ENCODE results near the gene ABCA12.

The ABCA12 gene

DNA sequence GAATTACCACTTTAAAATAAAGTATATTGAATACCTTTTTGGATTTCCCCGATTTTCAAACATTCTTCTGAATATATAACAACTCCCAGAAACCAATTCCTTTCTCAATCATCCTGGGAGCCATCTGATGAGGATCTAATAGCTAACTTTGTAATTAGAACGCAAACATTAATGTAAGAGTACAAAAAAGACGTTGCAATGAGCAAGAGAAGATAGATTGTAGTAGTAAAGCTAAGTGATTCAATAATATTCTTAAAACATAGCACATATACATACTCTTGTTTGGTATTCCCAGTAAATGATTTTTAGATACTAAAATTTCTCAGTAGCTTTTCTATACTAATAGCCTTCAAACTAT lies 1.1 kb downstream of the ABCA12 start:
- in situ Hi-C loops (cut with HindIII; ENCODE audit: low sequenced_read_pairs), result no loop called here

DNA sequence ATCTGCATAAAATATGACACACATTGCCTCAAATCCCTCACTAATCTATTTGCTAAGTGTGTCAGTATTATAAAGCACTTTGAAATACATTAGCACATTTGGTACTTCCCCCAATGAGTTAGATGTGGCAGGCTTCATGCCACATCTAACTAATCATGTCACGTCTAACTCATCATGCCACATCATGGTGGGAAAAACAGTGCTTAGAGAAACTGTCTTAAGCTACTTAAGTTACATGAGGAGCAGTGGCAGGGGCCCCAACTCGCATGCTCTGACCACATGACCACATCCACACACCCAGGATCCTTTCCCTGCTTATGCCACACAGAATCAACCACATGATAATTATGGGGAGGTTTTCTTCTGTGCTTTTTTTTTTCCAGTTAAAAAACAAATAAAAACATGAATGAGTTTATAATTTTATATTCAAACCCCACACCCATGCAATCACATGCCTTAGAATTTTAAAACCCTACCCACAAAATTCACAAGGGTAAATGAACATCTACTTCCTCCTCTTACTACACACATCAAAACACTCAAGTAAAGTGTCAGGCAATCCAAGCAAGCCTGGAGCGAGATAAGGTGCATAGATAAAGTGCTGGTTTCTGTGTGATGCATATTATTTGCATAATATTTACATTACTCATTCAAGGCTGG lies 1.6 kb downstream of the ABCA12 start:
- in situ Hi-C loops (cut with HindIII; ENCODE audit: low sequenced_read_pairs), result no loop called here

DNA sequence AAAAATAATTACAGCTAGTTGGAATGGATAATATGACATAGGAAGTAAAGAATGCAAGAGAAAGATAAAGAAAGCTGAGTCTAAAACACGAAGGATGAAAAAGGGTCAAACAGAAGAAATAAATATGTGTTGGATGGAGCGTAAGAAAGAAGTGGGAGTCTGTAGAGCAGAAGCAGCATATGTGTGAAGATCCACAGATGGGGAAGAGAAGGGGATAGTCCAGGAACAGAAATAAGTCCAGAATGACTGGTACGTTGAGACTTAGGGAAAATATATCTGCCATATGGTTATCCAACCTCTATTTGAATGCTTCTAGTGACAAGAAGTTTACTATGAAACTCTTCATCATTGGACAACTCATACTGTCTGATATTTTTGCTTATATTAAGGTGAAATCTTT lies 18.0 kb downstream of the ABCA12 start:
- in situ Hi-C loops (cut with HindIII; ENCODE audit: low sequenced_read_pairs), result no loop called here

DNA sequence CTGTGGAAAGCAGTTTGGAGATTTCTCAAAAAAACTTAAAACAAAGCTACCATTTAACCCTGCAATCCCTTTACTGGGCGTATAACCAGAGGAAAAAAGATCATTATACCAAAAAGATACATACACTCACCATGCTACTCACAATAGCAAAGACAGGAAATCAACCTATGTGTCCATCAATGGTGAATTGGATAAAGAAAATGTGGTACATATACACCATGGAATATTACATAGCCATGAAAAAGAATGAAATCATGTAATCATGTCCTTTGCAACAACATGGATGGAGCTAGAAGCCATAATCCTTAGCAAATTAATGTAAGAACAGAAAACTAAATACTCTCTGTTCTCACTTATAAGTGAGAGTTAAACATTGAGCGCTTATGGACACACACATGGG lies 18.6 kb downstream of the ABCA12 start:
- in situ Hi-C loops (cut with HindIII; ENCODE audit: low sequenced_read_pairs), result no loop called here

DNA sequence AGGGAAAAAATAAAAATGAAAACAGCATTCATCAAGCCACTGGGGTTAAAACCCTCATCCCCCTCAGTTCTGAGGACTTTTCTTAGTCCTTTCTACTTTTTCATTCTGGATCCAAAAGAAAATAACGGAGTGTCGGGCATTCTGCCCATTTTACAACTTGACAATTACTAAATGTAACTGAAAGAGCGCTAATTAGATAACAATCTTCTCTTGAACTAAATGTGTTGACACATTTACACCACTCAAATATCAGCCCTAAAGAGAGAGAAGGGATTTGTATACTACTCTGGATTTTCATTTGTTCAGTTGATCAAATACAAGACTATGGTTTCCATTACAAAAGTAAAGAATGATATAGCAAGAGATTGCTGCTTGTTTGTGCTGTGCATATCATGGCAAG lies 27.5 kb downstream of the ABCA12 start:
- in situ Hi-C loops (cut with HindIII; ENCODE audit: low sequenced_read_pairs), result no loop called here

DNA sequence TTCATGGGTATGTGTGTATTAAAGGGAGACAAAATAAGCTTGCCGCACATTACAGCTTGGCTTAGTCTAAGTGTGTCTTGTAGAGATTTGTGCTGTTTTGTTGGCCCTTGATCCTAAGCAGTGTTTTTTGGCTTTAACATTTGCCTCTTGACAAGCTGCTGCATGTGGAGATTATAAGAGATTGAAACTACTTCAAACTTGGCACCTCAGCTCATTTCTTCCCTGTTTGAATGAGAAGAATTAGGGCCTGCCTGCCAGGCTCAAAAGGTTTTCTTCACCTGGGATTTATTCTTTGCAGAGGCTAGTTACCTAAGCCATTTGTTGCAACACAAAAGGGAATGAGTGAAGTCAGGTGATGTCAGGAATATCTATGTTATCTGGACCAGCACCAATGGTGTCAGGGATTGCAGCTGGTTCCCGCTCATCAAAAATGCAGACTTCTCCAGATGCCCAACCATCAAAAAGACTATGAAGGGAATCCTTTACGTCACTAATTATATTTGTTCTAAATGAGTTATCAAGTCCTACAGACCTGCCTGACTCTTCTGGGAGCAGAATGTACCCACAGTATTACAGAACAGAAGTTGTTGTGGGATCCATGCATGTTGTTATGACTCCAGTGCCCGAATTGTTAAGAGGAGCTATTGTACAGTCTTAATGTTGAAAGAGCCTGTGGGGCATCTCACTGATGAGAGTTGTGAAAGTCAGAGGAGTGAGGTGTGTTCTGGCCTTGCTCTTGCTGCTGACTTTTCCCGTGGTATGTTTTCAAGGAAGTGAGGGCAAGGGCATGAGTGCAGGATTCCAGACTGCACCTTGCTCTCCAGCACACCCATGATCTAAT lies 31.0 kb downstream of the ABCA12 start:
- in situ Hi-C loops (cut with HindIII; ENCODE audit: low sequenced_read_pairs), result no loop called here

DNA sequence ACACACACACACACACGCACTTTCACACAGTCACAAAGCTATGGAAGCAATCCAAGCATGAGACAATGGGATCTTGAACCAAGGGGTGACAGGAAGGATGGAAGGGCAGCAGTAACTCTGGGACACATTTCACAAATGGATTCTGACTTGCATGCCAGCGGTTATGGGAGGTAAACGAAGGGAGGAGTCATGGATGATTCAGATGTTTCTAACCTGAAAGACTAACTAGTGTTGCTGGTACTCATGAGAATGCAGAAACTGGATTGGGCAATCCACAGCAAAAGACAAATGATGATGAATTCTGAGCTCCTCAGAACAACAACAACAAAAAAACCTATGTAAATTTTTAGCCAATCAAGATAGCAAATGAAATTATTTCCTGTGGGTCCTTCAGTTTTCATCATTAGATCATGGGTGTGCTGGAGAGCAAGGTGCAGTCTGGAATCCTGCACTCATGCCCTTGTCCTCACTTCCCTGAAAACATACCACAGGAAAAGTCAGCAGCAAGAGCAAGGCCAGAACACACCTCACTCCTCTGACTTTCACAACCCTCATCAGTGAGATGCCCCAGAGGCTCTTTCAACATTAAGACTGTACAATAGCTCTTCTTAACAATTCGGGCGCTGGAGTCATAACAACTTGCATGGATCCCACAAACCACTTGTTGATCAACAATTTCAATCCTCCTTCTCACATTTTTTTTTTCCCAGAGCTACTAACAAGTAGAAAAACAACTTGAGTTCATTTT lies 32.6 kb downstream of the ABCA12 start:
- in situ Hi-C loops (cut with HindIII; ENCODE audit: low sequenced_read_pairs), result no loop called here

DNA sequence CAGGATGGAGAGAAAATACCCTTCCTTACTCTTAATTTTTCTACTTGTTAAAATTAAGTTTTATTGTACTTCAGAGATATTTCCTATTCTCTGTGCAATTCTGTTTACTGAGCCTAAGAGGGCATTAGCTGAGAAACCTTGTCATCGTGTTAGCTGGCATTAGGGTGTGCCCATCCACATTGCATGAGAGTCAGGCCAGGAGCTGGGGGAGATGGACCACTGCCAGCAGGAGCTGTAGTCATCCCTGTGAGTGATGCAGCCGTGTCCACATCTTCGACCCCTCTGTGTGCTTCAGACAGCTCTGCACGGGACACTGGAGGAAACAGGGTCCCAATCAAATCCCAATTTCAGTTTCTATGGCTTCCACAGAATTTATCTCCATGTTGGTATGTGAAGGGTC lies 34.2 kb downstream of the ABCA12 start:
- in situ Hi-C loops (cut with HindIII; ENCODE audit: low sequenced_read_pairs), result no loop called here

DNA sequence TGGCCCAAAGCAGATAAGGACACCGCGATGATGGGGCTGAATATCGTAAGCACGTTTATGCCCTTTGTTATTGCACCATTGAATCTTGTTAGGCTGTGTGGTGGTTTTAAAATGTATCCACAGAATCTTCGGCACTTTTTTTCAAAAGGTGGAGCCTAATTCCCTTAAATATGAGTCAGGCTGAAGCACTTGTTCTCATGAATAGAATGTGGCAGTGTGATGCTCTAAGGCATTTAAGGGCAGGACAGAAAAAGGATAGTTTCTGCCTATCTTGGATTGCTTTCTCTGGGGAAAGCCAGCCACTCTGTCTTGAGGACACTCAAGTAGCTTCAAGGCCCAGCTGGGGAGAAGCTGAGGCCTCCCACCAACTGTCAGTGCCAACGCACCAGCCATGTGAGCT lies 39.6 kb downstream of the ABCA12 start:
- in situ Hi-C loops (cut with HindIII; ENCODE audit: low sequenced_read_pairs), result no loop called here

DNA sequence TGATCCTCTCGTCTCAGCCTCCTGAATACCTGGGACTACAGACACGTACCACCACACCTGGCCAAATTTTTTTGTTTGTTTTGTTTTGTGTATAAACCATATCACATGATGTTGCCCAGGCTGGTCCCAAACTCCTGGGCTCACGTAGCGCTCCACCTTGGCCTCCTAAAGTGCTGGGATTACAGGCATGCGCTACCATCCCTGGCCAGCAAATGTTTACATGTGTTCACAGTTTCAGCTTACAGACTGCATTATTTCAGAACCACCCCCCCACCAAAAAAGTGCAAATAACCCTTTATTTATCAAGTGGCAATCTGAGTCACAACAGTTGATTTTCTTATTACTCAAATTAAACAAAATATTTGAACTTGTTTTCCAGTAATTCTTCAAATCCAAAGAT lies 54.3 kb downstream of the ABCA12 start:
- in situ Hi-C loops (cut with HindIII; ENCODE audit: low sequenced_read_pairs), result no loop called here

DNA sequence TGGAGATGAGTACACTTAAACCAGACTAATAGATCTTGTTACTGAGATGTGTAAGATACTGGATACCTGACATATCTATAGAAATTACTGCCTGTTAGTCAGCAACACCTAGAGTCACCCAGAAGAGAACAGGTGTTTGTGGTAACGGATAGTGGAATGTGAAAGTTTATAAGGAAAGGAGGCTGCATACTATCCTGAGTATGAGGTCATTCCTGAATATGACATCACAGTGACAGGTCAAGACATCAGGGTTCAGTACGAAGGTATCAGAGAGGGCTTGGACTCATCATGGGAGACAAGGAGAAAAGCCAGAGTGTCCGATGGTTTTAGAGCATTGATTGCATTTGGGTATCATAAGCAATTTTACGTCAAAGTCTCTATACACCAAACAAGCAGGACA lies 55.3 kb downstream of the ABCA12 start:
- in situ Hi-C loops (cut with HindIII; ENCODE audit: low sequenced_read_pairs), result no loop called here

DNA sequence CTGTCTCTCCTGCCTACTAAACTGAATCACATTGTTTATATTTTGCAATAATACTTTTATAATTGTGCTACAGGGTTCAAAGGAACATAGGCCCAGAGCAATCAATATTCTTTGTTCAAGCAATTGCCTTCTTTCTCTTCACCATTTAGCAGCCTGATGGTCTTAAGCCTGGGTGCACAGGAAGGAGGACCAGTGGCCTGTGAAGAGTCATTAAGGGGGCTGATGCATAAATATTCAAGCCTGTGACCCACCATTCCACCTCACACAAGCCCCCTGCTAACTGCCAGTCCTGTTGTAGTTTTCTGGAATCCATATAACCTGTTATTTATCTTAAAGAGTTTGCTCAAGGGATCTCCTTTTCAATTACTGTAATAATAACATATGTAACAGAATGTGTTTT lies 56.0 kb downstream of the ABCA12 start:
- in situ Hi-C loops (cut with HindIII; ENCODE audit: low sequenced_read_pairs), result no loop called here

DNA sequence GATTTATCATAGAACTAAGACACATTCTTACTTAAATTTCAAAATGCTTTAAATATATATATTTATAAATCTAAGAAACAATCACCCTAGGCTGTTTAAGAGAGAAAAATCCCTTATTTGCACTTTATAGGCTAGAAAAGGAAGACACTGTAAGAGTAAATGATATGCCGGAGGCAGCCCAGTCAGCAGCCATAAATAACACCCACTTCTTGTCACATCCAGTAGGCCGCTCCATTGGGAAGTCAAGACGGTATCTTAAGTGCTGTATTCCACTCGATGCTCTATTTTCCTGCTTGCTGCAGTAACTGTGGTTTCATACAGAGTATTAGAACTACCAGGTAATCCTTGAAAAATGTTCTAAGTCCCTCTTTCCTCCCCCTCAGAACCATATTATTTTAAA lies 57.9 kb downstream of the ABCA12 start:
- in situ Hi-C loops (cut with HindIII; ENCODE audit: low sequenced_read_pairs), result no loop called here

DNA sequence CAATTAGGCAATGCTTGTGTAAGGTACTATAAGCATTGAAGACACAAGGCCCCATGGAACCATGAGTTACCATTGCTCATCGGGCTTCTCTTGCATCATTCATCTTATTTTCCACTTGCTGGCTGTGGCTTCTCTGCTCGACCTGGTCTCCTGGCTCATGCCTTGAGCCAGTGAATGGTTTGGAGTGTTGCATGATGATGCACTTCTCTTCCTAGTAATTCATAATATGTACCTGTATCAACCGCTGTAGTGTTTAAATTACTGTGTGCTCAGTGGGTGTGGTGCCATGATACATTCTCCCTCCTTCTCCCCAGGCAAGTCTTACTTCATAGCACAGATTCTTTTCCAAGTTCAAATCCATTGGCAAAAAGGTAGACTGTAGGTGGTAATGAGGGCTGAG lies 66.8 kb downstream of the ABCA12 start:
- in situ Hi-C loops (cut with HindIII; ENCODE audit: low sequenced_read_pairs), result no loop called here

DNA sequence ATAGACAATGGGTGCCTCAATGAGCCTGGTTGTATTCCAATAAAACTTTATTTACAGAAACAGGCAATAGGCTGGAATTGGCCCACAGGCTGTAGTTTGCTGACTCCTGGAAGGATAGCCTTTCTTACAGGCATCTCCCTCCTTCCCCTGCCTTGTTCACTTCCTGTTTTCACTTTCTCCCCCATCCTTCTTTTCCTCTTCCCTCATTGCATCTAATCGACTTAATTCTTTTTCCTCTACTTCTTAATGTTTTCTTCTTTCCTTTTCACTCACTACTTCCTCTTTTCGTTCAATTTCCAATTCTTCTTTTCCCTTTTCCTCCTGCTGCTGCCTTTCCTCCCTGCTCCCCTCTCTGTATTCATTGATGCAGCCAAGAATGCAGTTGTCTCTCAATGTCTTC lies 70.0 kb downstream of the ABCA12 start:
- in situ Hi-C loops (cut with HindIII; ENCODE audit: low sequenced_read_pairs), result no loop called here

DNA sequence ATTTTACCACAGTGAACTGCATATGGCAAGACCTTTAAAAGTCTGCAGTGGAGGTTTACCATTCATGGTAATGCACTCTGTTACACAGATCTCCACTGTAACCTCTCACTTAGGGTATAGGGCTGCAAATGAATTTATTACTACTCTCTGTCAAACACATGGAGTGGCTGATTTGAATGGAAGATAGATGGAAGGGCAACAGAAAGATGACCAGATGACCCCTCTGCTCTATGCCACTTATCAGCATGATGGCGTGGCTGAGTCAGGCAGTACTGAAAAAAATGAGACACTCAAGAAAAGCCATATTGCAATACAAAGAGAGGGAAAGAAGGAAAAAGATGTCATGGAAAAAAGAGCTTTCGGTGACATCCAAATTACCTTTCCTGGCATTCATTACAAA lies 72.3 kb downstream of the ABCA12 start:
- in situ Hi-C loops (cut with HindIII; ENCODE audit: low sequenced_read_pairs), result no loop called here

DNA sequence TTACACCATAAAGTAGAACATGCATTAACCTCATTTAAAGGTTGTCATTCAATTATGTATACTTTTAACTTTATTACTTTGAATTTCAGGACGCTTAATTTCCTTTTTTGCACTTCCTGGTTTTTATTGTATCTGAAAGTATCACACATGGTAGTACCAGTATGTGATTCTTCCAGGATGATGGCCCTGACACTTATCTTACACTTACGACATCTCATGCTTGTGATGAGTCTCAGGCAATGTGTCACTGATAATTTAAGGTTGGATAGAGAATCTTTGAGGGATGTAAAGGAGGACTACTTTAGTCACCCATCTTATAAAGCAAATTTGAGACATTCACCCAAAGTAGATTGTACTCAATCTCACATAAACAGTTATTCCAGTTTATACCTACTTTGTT lies 74.9 kb downstream of the ABCA12 start:
- in situ Hi-C loops (cut with HindIII; ENCODE audit: low sequenced_read_pairs), result no loop called here

DNA sequence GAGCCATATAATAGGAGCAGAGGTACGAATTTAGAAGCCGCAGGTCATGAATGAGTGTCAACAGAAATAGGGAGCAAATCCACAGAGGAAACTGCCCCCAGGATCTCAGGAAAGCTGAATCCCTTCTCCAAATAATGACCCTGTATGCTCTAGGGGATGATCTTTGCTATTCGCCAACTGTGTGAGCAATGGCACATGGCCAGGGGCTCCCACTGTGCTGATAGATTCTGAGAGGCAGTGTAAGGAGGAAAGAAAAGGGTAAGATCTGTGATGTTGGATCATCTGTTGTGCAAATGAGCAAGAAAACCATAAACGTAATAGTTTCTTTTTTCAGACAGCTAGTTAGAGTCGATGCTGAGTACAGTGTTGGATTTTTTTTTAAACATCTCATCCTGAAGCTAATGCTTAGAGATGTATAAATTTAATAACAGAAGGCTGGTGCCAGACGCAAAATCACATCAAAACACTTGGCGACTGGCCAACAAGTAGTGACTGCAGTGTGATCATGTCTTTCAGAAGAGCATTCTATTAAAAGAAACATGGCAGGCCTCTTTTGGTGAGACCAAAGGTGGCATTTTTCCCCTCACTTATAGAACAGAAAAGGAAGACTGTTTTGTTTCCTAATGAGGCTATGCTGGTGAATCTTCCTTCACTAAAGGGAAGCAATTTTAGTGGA lies 77.4 kb downstream of the ABCA12 start:
- in situ Hi-C loops (cut with HindIII; ENCODE audit: low sequenced_read_pairs), result no loop called here

DNA sequence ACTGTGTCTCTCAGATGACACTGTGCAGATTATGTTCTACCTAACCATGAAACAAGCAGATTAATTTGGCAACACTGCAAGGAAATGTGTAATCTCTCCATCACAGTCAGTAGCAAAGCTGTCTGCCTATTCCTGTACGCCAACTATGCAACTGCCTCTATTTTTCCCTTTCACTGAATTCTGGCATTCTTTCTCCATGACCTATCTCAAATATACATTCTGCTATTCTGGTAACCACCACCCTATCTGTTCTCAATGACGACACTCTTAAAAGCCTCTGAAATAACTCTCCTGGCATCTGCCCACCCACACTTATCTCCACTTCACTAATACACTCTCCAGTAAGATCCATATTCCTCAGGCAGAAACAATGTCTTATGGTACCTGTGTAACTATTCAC lies 78.7 kb downstream of the ABCA12 start:
- in situ Hi-C loops (cut with HindIII; ENCODE audit: low sequenced_read_pairs), result no loop called here

DNA sequence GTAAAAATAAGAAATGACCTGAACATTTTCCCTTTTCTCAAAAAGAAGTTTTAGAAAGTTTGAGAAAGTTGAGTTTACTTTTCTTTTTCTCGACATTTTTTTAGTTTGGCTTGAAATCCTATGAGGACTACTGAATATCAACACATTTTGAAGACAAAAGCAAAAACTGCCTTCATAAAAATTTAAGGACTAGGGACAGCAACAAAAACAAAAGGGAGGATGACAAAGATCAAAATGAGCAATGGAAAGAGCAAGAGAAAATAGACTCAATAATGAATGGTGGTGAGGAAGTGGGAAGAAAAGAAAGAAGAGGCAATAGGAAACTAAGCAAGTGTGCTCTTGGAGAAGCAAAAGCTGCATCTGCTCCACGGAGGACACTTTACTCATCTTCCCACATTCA lies 82.5 kb downstream of the ABCA12 start:
- in situ Hi-C loops (cut with HindIII; ENCODE audit: low sequenced_read_pairs), result no loop called here

DNA sequence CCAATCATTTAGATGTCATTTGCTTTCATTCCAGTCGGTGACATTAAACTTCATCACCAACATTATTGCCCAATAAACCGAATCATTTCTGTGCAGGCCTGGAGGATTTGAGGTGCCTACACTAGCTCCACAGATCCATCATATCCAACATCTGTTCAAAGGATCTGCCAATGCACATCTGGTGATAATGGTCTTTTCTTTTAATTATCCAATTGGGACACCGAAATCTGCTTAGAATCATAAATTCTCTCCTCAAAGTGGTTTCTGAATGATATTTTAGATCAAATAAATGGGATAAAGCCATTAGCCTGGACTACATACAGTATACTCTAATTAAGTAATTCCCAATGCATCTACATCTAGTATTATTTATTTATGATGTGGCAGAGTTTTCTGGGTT lies 85.6 kb downstream of the ABCA12 start:
- in situ Hi-C loops (cut with HindIII; ENCODE audit: low sequenced_read_pairs), result no loop called here

DNA sequence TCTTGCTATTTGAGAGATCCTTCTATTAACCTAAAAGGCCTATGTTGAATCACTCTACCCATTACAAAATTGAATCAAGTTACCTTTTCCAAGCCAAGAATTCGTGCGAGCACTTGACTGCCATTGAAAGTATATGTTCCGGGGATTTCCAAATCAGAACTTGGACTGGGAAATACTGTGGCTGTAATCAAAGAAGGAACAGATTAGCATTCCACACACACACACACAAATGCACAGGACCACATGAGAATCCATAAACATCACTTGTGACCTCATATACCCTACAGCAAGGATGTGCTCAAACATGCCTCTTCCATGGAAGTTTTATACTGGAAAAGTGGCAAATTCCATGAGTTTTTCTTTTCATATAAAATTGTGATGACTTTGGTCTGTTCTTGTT lies 86.0 kb downstream of the ABCA12 start:
- in situ Hi-C loops (cut with HindIII; ENCODE audit: low sequenced_read_pairs), result no loop called here

Data from DLD1 (cell line).